ENCODE measurements around the gene PANK2.

GRCh38 chr20:3929713-3930060, 40.5 kb downstream of the PANK2 start:
- TF ChIP-seq, protein P1, sequence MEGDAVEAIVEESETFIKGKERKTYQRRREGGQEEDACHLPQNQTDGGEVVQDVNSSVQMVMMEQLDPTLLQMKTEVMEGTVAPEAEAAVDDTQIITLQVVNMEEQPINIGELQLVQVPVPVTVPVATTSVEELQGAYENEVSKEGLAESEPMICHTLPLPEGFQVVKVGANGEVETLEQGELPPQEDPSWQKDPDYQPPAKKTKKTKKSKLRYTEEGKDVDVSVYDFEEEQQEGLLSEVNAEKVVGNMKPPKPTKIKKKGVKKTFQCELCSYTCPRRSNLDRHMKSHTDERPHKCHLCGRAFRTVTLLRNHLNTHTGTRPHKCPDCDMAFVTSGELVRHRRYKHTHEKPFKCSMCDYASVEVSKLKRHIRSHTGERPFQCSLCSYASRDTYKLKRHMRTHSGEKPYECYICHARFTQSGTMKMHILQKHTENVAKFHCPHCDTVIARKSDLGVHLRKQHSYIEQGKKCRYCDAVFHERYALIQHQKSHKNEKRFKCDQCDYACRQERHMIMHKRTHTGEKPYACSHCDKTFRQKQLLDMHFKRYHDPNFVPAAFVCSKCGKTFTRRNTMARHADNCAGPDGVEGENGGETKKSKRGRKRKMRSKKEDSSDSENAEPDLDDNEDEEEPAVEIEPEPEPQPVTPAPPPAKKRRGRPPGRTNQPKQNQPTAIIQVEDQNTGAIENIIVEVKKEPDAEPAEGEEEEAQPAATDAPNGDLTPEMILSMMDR (conservative IDR thresholded peaks at IDR 0.05 in 1 of 2, IDR thresholded peaks at IDR 0.05 in 1 of 2; ENCODE audit: low read depth in 1 of 2, low read length in 2 of 2): no peak
- no peak for TF ChIP-seq EZH2 (IDR thresholded peaks at IDR 0.05; ENCODE audit: low read length, missing control alignments)
